Loucy (cell line): ENCODE data around the gene EGR4.

ENCODE experiments used
- H2AFZ ChIP-seq: fragments of 200-600 bp; sonication (generic); 2 replicates; pipeline ENCODE4 v1.6.0; 2016; ENCODE audit warnings: antibody characterized with exemption, mild to moderate bottlenecking, low read length, moderate library complexity
- H3F3A ChIP-seq: fragments of 200-600 bp; 2 replicates; pipeline ENCODE4 v1.6.0; 2016; ENCODE audit warnings: antibody characterized with exemption, low read depth, mild to moderate bottlenecking
- H3K27me3 ChIP-seq: fragments of 200-600 bp; sonication (generic); 2 replicates; pipeline ENCODE4 v1.6.1; 2014; ENCODE audit warnings: low read length, mild to moderate bottlenecking; ENCODE audit not compliant: insufficient read depth, poor library complexity, severe bottlenecking
- H3K36me3 ChIP-seq: fragments of 200-600 bp; sonication (generic); 2 replicates; pipeline ENCODE4 v1.6.1; 2016; ENCODE audit warnings: low read length; ENCODE audit not compliant: insufficient read depth
- H3K4me1 ChIP-seq: fragments of 200-600 bp; sonication (generic); 2 replicates; pipeline ENCODE4 v1.5.1; 2014; ENCODE audit warnings: low read length, mild to moderate bottlenecking; ENCODE audit not compliant: insufficient read depth, poor library complexity, severe bottlenecking
- H3K4me2 ChIP-seq: fragments of 200-600 bp; sonication (generic); 2 replicates; pipeline ENCODE4 v1.6.0; 2014; ENCODE audit warnings: antibody characterized with exemption, low read length, low read depth, mild to moderate bottlenecking; ENCODE audit not compliant: poor library complexity, severe bottlenecking
- H3K4me3 ChIP-seq: fragments of 200-600 bp; sonication (generic); 2 replicates; pipeline ENCODE4 v1.5.1; 2014; ENCODE audit warnings: low read length, mild to moderate bottlenecking, mixed read lengths; ENCODE audit not compliant: poor library complexity, severe bottlenecking
- H3K79me2 ChIP-seq: fragments of 200-600 bp; sonication (generic); 2 replicates; pipeline ENCODE4 v1.6.1; 2014; ENCODE audit warnings: low read length; ENCODE audit not compliant: insufficient read depth
- H3K9ac ChIP-seq: fragments of 200-600 bp; sonication (generic); 2 replicates; pipeline ENCODE4 v1.6.0; 2014; ENCODE audit warnings: mild to moderate bottlenecking, low read depth, low read length, moderate library complexity; ENCODE audit not compliant: poor library complexity, severe bottlenecking
- H3K9me2 ChIP-seq: fragments of 200-600 bp; sonication (generic); replicated peaks from 2 replicates; pipeline ENCODE4 v1.6.1; 2016; ENCODE audit warnings: low read depth, low read length, mixed read lengths
- H3K9me3 ChIP-seq: fragments of 200-600 bp; sonication (generic); 2 replicates; pipeline ENCODE4 v1.6.1; 2014; ENCODE audit warnings: mild to moderate bottlenecking, antibody characterized with exemption, low read length, low read depth; ENCODE audit not compliant: insufficient read depth
- H4K20me1 ChIP-seq: fragments of 200-600 bp; sonication (generic); 2 replicates; pipeline ENCODE4 v1.6.0; 2014; ENCODE audit warnings: antibody characterized with exemption, low read length, mild to moderate bottlenecking; ENCODE audit not compliant: insufficient read depth, poor library complexity, severe bottlenecking
- EZH2phosphoT487 ChIP-seq: fragments of 200-600 bp; IDR thresholded peaks from 2 replicates; pipeline ENCODE4 v1.6.1; 2018; ENCODE audit warnings: antibody characterized with exemption, mild to moderate bottlenecking, moderate library complexity, borderline replicate concordance
- TF ChIP-seq, protein P1 (sequence below): fragments of 200-600 bp; sonication (generic); conservative IDR thresholded peaks from 2 replicates; pipeline ENCODE4 v1.5.1; 2014; ENCODE audit warnings: mild to moderate bottlenecking, antibody characterized with exemption, low read length

The EGR4 gene

DNA sequence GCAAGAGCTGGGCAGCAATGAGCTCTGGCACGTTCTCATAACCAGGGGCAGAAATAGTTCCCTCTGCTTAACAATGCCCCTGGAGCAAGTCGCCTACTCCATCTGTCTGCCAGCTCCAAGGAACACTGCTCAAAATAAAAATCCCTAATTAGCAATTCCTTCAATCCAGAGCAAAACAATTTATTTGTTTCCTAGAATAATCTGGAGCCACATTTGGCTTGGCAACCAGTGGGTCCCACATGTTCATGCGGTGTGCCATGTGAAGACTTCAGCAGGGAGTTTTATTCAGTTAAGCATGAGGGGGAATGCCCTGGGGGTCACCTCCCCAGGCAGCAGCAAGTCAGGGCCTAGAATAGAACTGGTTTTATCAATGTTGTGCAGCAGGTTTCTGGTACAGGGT is 7.6 kb upstream of the EGR4 start:
- Histone ChIP-seq H3K9me2 (no peaks in the 10 kb centered on the region), H3F3A (no peaks in the 10 kb centered on the region), H4K20me1 (no peaks in the 10 kb centered on the region), H3K4me2 (no peak overlapping the region), H3K36me3 (no peaks in the 10 kb centered on the region), H3K4me1 (peaks cover 5% of the 10 kb centered on the region), H3K27me3 (no peaks in the 10 kb centered on the region), H3K9ac (no peak overlapping the region), H2AFZ (peak overlapping the region; percentile 70), H3K79me2 (no peaks in the 10 kb centered on the region), H3K4me3 (no peak overlapping the region), H3K9me3 (no peaks in the 10 kb centered on the region)
- TF ChIP-seq, protein P1, sequence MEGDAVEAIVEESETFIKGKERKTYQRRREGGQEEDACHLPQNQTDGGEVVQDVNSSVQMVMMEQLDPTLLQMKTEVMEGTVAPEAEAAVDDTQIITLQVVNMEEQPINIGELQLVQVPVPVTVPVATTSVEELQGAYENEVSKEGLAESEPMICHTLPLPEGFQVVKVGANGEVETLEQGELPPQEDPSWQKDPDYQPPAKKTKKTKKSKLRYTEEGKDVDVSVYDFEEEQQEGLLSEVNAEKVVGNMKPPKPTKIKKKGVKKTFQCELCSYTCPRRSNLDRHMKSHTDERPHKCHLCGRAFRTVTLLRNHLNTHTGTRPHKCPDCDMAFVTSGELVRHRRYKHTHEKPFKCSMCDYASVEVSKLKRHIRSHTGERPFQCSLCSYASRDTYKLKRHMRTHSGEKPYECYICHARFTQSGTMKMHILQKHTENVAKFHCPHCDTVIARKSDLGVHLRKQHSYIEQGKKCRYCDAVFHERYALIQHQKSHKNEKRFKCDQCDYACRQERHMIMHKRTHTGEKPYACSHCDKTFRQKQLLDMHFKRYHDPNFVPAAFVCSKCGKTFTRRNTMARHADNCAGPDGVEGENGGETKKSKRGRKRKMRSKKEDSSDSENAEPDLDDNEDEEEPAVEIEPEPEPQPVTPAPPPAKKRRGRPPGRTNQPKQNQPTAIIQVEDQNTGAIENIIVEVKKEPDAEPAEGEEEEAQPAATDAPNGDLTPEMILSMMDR, result no peak
- no peak for TF ChIP-seq EZH2phosphoT487

DNA sequence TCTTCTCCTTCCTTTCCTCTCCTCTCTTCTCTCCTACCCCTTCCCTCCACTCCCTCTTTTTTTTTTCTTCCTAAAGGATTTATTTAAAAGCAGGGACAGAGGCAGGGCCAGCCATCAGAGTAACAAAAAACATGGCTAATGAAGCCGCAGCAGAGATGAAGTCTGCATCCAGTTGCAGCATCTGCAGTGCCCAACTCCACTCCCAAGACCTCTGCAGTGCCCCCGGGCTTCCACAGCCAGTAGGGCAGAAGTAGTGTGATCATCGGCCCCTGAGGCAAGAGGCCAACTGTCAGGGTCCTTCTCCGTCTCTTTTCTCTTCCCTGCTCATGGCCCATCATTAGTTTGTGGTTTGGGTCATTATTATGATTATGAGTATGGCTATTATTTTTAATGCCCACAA is 4.2 kb upstream of the EGR4 start:
- no peaks in the 10 kb centered on the region for H3K27me3 ChIP-seq
- no peaks in the 10 kb centered on the region for H3K9me3 ChIP-seq
- H2AFZ ChIP-seq, result no peak overlapping the region
- H3K4me2 ChIP-seq, result no peak overlapping the region
- no peaks in the 10 kb centered on the region for H3K36me3 ChIP-seq
- no peak overlapping the region for H3K4me3 ChIP-seq
- peaks cover 5% of the 10 kb centered on the region for H3K4me1 ChIP-seq
- no peaks in the 10 kb centered on the region for H4K20me1 ChIP-seq
- no peak overlapping the region for H3K9ac ChIP-seq
- TF ChIP-seq, protein P1, result peak; percentile 23; the same call in 1 of the 2 replicates
- no peak for TF ChIP-seq EZH2phosphoT487
- H3K79me2 ChIP-seq, result no peaks in the 10 kb centered on the region
- no peaks in the 10 kb centered on the region for H3F3A ChIP-seq
- no peaks in the 10 kb centered on the region for H3K9me2 ChIP-seq

DNA sequence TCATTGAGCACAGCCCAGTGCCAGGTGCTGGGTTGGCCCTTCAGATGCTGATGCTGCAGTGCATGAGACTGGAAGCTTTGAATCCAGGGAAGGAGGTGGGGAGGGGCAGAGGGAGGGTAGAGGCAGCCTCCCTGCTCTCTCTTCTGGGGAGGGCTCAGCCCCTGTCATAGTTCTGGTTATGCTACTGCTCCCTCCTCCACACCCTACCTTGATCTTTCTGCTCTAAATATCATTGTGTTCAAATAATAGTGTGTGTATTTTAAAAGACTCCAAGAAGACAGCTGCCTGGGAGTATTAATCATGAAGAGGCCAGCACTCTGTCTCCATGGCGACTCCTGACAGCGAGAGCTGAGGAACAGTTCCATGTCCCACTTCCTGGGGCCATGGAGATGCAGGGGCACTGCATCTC is 3.8 kb upstream of the EGR4 start:
- H3K9me3 ChIP-seq, result no peaks in the 10 kb centered on the region
- no peaks in the 10 kb centered on the region for H3K27me3 ChIP-seq
- no peak overlapping the region for H3K4me3 ChIP-seq
- no peaks in the 10 kb centered on the region for H3K9me2 ChIP-seq
- H3K4me1 ChIP-seq, result peaks cover 5% of the 10 kb centered on the region
- H3K4me2 ChIP-seq, result no peak overlapping the region
- TF ChIP-seq, protein P1, result no peak
- no peak for TF ChIP-seq EZH2phosphoT487
- H3K9ac ChIP-seq, result no peak overlapping the region
- H2AFZ ChIP-seq, result no peak overlapping the region
- no peaks in the 10 kb centered on the region for H3K79me2 ChIP-seq
- H4K20me1 ChIP-seq, result no peaks in the 10 kb centered on the region
- no peaks in the 10 kb centered on the region for H3K36me3 ChIP-seq
- no peaks in the 10 kb centered on the region for H3F3A ChIP-seq
